ENCODE data around the gene C5orf47. TPM values are rescaled to one million over a fixed set of nuclear protein-coding genes. Genes with fewer than 3 reads are reported as not detected.

The C5orf47 gene
- total RNA-seq: under 0.01 and 0.07 TPM in 2 replicates

GRCh38 chr5:173988554-173989431 lies at the start of gene C5orf47:
C5orf47 (plus strand) TSS chr5:173989170; CDS start chr5:173989264, 94 bp downstream.

GRCh38 chr5:174045470-174046025 lies 56.6 kb downstream of the C5orf47 start, which contains the start of gene NSG2:
NSG2 (plus strand) TSS chr5:174045706; CDS start chr5:174046756, 1,050 bp downstream.

Other genes with a start within 250 kb of the C5orf47 start
- gene CPEB4, start 100.8 kb upstream of the C5orf47 start, total RNA-seq: 52.6 and 54.7 TPM in 2 replicates
- under 0.01 and 0.21 TPM in 2 replicates for gene NSG2, start 56.5 kb downstream of the C5orf47 start, total RNA-seq

All from nasal cavity respiratory epithelium epithelial cell of viscerocranial mucosa (primary cell).